Transverse colon (tissue), 4 donors: ENCODE results near the gene PCSK5. TPM values are rescaled to one million over a fixed set of nuclear protein-coding genes. Genes with fewer than 3 reads are reported as not detected.

Experiments used
- DNase-seq: peaks from one replicate; pipeline ENCODE4 v3.0.0-alpha.2; 2019
- H3K27ac ChIP-seq, 4 donors: fragments of 200-600 bp; sonication (generic); 2 replicates each; pipeline ENCODE4 v1.5.1; 2016 to 2018; ENCODE audit warnings: inconsistent platforms in 4 of 4
- H3K27me3 ChIP-seq: fragments of 200-600 bp; sonication (generic); 2 replicates; pipeline ENCODE4 v1.5.1; 2017; ENCODE audit warnings: inconsistent platforms
- H3K36me3 ChIP-seq, 4 donors: fragments of 200-600 bp; sonication (generic); 2 replicates each; pipeline ENCODE4 v1.5.1; 2017 to 2019; ENCODE audit warnings: inconsistent platforms in 4 of 4
- H3K4me1 ChIP-seq, 4 donors: fragments of 200-600 bp; sonication (generic); 2 replicates each; pipeline ENCODE4 v1.5.1; 2017 to 2020; ENCODE audit warnings: inconsistent platforms in 4 of 4
- H3K4me3 ChIP-seq, 4 donors: fragments of 200-600 bp; sonication (generic); 1 replicate in 1 of 4; 2 replicates in 3 of 4; pipeline versions ENCODE4 v1.5.1 to v1.6.1; 2017 to 2019; ENCODE audit warnings: inconsistent platforms in 4 of 4
- H3K9me3 ChIP-seq, 2 donors: fragments of 200-600 bp; sonication (generic); 2 replicates each; pipeline ENCODE4 v1.5.1; 2017 to 2019; ENCODE audit warnings: inconsistent platforms in 2 of 2
- EP300 ChIP-seq: sonication (generic); formaldehyde crosslinking; IDR thresholded peaks from one replicate; pipeline ENCODE4 v1.6.1; 2017; ENCODE audit warnings: antibody characterized with exemption, low read depth
- POLR2A ChIP-seq: fragments of 450-650 bp; IDR thresholded peaks from one replicate; pipeline ENCODE4 v1.6.1; 2016; ENCODE audit warnings: antibody characterized with exemption, mild to moderate bottlenecking, moderate library complexity
- POLR2AphosphoS5 ChIP-seq, 3 donors: sonication (generic); formaldehyde crosslinking; IDR thresholded peaks; one replicate each; pipeline ENCODE4 v1.6.1; 2016; ENCODE audit warnings: antibody characterized with exemption in 3 of 3
- WGBS, 2 donors: methylation state at CpG; one replicate each; pipeline ENCODE4 v1.1.5; 2018; ENCODE audit warnings: low coverage in 1 of 2; 5-methylcytosine and 5-hydroxymethylcytosine counted together
- in situ Hi-C, 4 donors: fragments of 200-750 bp; cut with MboI; loops; one replicate each; pipeline versions ENCODE4 v1.15.0 to v1.15.1; 2017; ENCODE audit warnings: low sequenced_read_pairs in 3 of 4, low pct_ligation_motif_present in 1 of 4, low pct_unique_long_range_greater_than_20kb in 1 of 4
- intact Hi-C: fragments of 100-400 bp; cut with DNase I; formaldehyde crosslinking; loops from one replicate; pipeline ENCODE4 v1.15.1; 2023; ENCODE audit warnings: low total_unique reads
- total RNA-seq, 4 donors: library from RNA; depleted of rRNA; stranded (reverse); fragments of >200 nt; gene quantifications; one replicate each; pipeline ENCODE4 v1.1.0, GENCODE V29; 2016
- TF ChIP-seq, protein P1 (sequence below), 5 experiments: fragments of 200-600 bp in 3 of 5; fragments of 450-650 bp in 2 of 5; sonication (generic) in 3 of 5; IDR thresholded peaks; 1 replicate in 2 of 5; 2 replicates in 3 of 5; pipeline ENCODE4 v1.5.1; 2016 to 2017; ENCODE audit warnings: antibody characterized with exemption in 5 of 5, inconsistent platforms in 3 of 5, mild to moderate bottlenecking in 2 of 5, moderate library complexity in 1 of 5

The PCSK5 gene
- total RNA-seq, 4 donors from 2014 or later = 110 to 248 (median 127) TPM

GRCh38 chr9:76153902-76154629 lies 263.6 kb downstream of the PCSK5 start:
- TF ChIP-seq, protein P1, sequence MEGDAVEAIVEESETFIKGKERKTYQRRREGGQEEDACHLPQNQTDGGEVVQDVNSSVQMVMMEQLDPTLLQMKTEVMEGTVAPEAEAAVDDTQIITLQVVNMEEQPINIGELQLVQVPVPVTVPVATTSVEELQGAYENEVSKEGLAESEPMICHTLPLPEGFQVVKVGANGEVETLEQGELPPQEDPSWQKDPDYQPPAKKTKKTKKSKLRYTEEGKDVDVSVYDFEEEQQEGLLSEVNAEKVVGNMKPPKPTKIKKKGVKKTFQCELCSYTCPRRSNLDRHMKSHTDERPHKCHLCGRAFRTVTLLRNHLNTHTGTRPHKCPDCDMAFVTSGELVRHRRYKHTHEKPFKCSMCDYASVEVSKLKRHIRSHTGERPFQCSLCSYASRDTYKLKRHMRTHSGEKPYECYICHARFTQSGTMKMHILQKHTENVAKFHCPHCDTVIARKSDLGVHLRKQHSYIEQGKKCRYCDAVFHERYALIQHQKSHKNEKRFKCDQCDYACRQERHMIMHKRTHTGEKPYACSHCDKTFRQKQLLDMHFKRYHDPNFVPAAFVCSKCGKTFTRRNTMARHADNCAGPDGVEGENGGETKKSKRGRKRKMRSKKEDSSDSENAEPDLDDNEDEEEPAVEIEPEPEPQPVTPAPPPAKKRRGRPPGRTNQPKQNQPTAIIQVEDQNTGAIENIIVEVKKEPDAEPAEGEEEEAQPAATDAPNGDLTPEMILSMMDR (IDR thresholded peaks at IDR 0.05) = no peak
- peak; percentile 15 for DNase-seq
- 45 to 60% methylated on average over 4 to 8 of the region's 8 CpGs for WGBS, 2 donors

DNA sequence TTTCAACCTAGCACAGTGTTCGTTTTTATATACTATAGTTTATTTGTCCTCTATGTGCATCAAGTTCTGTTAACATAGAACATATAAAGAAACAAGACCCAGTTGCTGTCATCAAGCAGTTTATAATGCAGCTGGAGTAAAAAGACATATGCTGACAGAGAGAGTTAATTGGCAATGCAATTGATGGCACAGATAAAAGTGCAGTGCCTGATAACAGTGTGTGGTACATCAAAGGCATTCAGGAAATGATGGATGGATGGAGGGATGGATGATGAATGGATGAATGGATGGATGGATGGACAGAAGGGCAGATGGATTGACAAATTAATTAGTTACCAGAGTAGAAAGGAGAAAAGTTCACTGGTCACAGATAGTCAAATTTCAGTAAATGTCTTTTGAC lies 264.9 kb downstream of the PCSK5 start:
- H3K27me3 ChIP-seq = no peaks in the 10 kb centered on the region
- H3K27ac ChIP-seq = no peak overlapping the region
- in situ Hi-C loops (no loop called here), intact Hi-C loops (no loop called here)
- 74 to 85% methylated on average over 1 of the region's 1 CpG for WGBS, 2 donors
- no peak overlapping the region for H3K4me3 ChIP-seq
- TF ChIP-seq EP300 (no peak), POLR2AphosphoS5 (IDR thresholded peaks at IDR 0.05) (no peak)
- H3K36me3 ChIP-seq = peaks cover 0 to 5% (median under 1%) of the 10 kb centered on the region in 4 donors
- no peak for DNase-seq
- peaks cover 0 to 20% (median 15%) of the 10 kb centered on the region in 4 donors for H3K4me1 ChIP-seq
- H3K9me3 ChIP-seq = no peaks in the 10 kb centered on the region

More at GRCh38 chr9:76153902-76154629, 263.6 kb downstream of the PCSK5 start:
- intact Hi-C loops = no loop called here
- in situ Hi-C loops = no loop called here
- no peaks in the 10 kb centered on the region for H3K27me3 ChIP-seq
- peak overlapping the region; percentile 30 to 70 (median 56) for H3K27ac ChIP-seq
- peaks cover 0 to 20% (median 18%) of the 10 kb centered on the region in 4 donors for H3K4me1 ChIP-seq
- no peak overlapping the region for H3K4me3 ChIP-seq
- no peaks in the 10 kb centered on the region for H3K9me3 ChIP-seq
- H3K36me3 ChIP-seq = peaks cover 0 to under 1% (median 0%) of the 10 kb centered on the region in 4 donors

GRCh38 chr9:76158713-76159112 lies 268.2 kb downstream of the PCSK5 start:
- in situ Hi-C loops (no loop called here), intact Hi-C loops (no loop called here)
- Histone ChIP-seq H3K4me3 (no peak overlapping the region), H3K27me3 (no peaks in the 10 kb centered on the region), H3K36me3 (peaks cover 0 to 6% (median 2%) of the 10 kb centered on the region in 4 donors), H3K9me3 (no peaks in the 10 kb centered on the region), H3K27ac (no peak overlapping the region), H3K4me1 (peaks cover 0 to 21% (median 6%) of the 10 kb centered on the region in 4 donors)
- DNase-seq = no peak
- TF ChIP-seq POLR2AphosphoS5 (IDR thresholded peaks at IDR 0.05) (no peak), POLR2A (no peak), EP300 (no peak)
- TF ChIP-seq, protein P1 (IDR thresholded peaks at IDR 0.05) = no peak
- 88 to 100% methylated on average over 2 to 7 of the region's 7 CpGs for WGBS, 2 donors

- no peak overlapping the region for H3K27ac ChIP-seq
- 85 to 86% methylated on average over 6 to 11 of the region's 11 CpGs for WGBS, 2 donors
- intact Hi-C loops = no loop called here
- in situ Hi-C loops = no loop called here
- H3K4me1 ChIP-seq = peaks cover 0 to 14% (median 4%) of the 10 kb centered on the region in 4 donors
- H3K36me3 ChIP-seq = peaks cover 0 to 6% (median 2%) of the 10 kb centered on the region in 4 donors
- no peaks in the 10 kb centered on the region for H3K27me3 ChIP-seq
- no peaks in the 10 kb centered on the region for H3K9me3 ChIP-seq
- DNase-seq = no peak
- no peak overlapping the region for H3K4me3 ChIP-seq
- TF ChIP-seq POLR2A (no peak), EP300 (no peak)
These were observed 268.9 kb downstream of the PCSK5 start for GRCh38 chr9:76159293-76159926.

GRCh38 chr9:76161106-76161505 lies 270.6 kb downstream of the PCSK5 start:
- Histone ChIP-seq H3K36me3 (peaks cover 0 to 6% (median 2%) of the 10 kb centered on the region in 4 donors), H3K9me3 (no peaks in the 10 kb centered on the region), H3K27ac (peak overlapping the region in 3 of 4 donors; percentile 7 to 65 (median 61)), H3K4me1 (peaks cover 0 to 12% (median 4%) of the 10 kb centered on the region in 4 donors), H3K27me3 (no peaks in the 10 kb centered on the region), H3K4me3 (no peak overlapping the region)
- 59 to 71% methylated on average over 3 to 5 of the region's 5 CpGs for WGBS, 2 donors
- no peak for DNase-seq
- intact Hi-C loops = no loop called here
- TF ChIP-seq POLR2AphosphoS5 (IDR thresholded peaks at IDR 0.05) (no peak), POLR2A (no peak), EP300 (no peak)
- TF ChIP-seq, protein P1 (IDR thresholded peaks at IDR 0.05) = no peak
- in situ Hi-C loops = no loop called here
